ENCODE data around the gene SMIM27.

- TF ChIP-seq CBFB (CRISPR knock-in tag; IDR thresholded peaks at IDR 0.05; ENCODE audit: low read depth) (no peak), CTCF (IDR thresholded peaks at IDR 0.05) (no peak), ETV6 (CRISPR knock-in tag; IDR thresholded peaks at IDR 0.05) (no peak), TEAD4 (CRISPR knock-in tag; IDR thresholded peaks at IDR 0.05) (no peak), ZNF512 (CRISPR knock-in tag; IDR thresholded peaks at IDR 0.05; ENCODE audit: borderline replicate concordance) (no peak)
Measured at GRCh38 chr9:32587901-32588300, 35.8 kb downstream of the SMIM27 start.

Data from WTC11 (cell line).